Measurements from ENCODE around the gene TPRG1. TPM values are rescaled to one million over a fixed set of nuclear protein-coding genes. Genes with fewer than 3 reads are reported as not detected.
A peak's percentile ranks its signal among the peaks of the same experiment; 100 is the strongest.

TPRG1 gene
- total RNA-seq, 1 experiment from 2014 or later, result 0.55 TPM

DNA sequence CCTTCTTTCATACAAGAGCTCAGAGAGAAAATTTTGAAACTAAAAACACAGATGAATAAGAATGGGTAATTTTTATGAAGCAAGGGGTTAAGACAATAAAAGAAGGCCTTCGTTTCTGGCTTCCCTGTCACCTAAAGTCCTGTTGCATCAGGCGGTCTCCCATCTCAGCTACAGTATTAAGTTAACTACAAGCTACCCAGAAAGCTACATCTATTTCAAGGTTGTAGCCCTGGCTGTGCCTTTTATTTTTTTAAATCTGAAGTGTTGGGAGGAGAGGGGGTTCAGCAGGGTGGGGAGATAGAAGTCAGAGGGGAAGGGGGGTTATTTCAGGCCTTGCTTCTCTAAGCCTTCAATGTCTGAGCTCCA is 183.3 kb downstream of the TPRG1 start:
- Mint-ChIP-seq H3K9me3 (0 out of 2 replicates have a peak, but pooled peaks cover 4% of the 10 kb centered on the region), H3K4me1 (peaks cover 15% of the 10 kb centered on the region), H3K27ac (no peak overlapping the region), H3K36me3 (no peaks in the 10 kb centered on the region), H3K27me3 (ENCODE audit: low read depth) (no peaks in the 10 kb centered on the region), H3K4me3 (no peak overlapping the region)
- ChIA-PET CTCF (interaction anchor here (0.8 to 1.7 kb wide), 6 partner anchors 83 to 967 kb away, joined by 3 to 6 read pairs (median 4); partner anchors contain the start of gene CLDN1), POLR2A (interaction anchor here (1.1 kb wide), 1 partner anchor 15 kb away, joined by 3 read pairs; no protein-coding TSS in a partner anchor)
- ATAC-seq, result peak; percentile 21; the same call in 1 of the 2 replicates
- DNase-seq (ENCODE audit: low spot score), result no peak
- TF ChIP-seq, protein P1, sequence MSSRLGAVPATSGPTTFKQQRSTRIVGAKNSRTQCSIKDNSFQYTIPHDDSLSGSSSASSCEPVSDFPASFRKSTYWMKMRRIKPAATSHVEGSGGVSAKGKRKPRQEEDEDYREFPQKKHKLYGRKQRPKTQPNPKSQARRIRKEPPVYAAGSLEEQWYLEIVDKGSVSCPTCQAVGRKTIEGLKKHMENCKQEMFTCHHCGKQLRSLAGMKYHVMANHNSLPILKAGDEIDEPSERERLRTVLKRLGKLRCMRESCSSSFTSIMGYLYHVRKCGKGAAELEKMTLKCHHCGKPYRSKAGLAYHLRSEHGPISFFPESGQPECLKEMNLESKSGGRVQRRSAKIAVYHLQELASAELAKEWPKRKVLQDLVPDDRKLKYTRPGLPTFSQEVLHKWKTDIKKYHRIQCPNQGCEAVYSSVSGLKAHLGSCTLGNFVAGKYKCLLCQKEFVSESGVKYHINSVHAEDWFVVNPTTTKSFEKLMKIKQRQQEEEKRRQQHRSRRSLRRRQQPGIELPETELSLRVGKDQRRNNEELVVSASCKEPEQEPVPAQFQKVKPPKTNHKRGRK (CRISPR knock-in tag; IDR thresholded peaks at IDR 0.05; ENCODE audit: borderline replicate concordance), result no peak
- TF ChIP-seq, protein P2, sequence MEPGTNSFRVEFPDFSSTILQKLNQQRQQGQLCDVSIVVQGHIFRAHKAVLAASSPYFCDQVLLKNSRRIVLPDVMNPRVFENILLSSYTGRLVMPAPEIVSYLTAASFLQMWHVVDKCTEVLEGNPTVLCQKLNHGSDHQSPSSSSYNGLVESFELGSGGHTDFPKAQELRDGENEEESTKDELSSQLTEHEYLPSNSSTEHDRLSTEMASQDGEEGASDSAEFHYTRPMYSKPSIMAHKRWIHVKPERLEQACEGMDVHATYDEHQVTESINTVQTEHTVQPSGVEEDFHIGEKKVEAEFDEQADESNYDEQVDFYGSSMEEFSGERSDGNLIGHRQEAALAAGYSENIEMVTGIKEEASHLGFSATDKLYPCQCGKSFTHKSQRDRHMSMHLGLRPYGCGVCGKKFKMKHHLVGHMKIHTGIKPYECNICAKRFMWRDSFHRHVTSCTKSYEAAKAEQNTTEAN (CRISPR knock-in tag; IDR thresholded peaks at IDR 0.05), result no peak

DNA sequence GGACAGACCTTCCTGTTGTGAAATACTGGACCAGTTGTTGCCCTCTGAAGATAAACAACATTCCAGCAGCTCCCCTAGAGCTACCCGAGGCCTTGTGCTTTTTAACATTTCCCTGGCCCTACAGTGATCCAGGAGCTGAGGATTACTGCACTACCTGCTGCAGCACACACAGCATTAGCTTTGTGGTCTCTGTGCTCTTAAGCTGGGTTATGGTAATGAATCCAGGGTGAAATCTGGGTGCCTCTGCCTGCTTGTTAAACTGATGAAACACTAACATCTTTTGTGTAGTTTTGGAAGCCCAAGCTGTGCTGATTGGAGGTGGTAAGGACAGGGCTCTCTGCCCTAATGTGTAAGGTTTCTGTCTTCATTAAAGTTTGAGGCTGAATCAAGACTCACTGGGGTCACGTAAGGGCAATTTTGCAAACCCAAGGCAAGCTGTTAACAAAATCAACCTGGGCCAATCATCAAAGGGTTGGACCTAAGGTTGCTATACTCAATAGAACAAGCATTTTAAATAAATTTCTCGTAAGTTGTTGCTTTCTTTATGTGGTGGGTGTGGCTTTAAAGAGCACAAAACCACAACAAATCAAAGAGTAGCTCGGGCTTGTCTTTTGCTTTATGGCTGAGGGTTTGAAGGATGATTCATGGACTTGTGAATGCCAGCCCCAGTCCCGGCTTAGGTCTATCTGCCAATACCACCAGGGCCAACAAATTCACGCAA is 183.9 kb downstream of the TPRG1 start:
- CTCF ChIA-PET, result interaction anchor here (0.8 to 1.7 kb wide), 6 partner anchors 83 to 967 kb away, joined by 3 to 6 read pairs (median 4); partner anchors contain the start of gene CLDN1
- TF ChIP-seq GABPB1 (CRISPR knock-in tag; IDR thresholded peaks at IDR 0.05) (0 out of 2 replicates have a peak, but pooled peaks have one; percentile 36), TEAD1 (CRISPR knock-in tag; IDR thresholded peaks at IDR 0.05) (0 out of 2 replicates have a peak, but pooled peaks have one; percentile 10), NFATC4 (CRISPR knock-in tag; IDR thresholded peaks at IDR 0.05) (no peak)
- peak overlapping the region; percentile 73; the same call in 1 of the 2 replicates for H3K27ac Mint-ChIP-seq
- H3K9me3 Mint-ChIP-seq, result 0 out of 2 replicates have a peak, but pooled peaks cover 4% of the 10 kb centered on the region
- H3K4me3 Mint-ChIP-seq, result no peak overlapping the region
- peaks cover 15% of the 10 kb centered on the region for H3K4me1 Mint-ChIP-seq
- DNase-seq (ENCODE audit: low spot score) (no peak), ATAC-seq (peak; percentile 97)
- H3K36me3 Mint-ChIP-seq, result no peaks in the 10 kb centered on the region
- no peaks in the 10 kb centered on the region for H3K27me3 Mint-ChIP-seq (ENCODE audit: low read depth)
- POLR2A ChIA-PET, result interaction anchor here (1.1 kb wide), 1 partner anchor 15 kb away, joined by 3 read pairs; no protein-coding TSS in a partner anchor

DNA sequence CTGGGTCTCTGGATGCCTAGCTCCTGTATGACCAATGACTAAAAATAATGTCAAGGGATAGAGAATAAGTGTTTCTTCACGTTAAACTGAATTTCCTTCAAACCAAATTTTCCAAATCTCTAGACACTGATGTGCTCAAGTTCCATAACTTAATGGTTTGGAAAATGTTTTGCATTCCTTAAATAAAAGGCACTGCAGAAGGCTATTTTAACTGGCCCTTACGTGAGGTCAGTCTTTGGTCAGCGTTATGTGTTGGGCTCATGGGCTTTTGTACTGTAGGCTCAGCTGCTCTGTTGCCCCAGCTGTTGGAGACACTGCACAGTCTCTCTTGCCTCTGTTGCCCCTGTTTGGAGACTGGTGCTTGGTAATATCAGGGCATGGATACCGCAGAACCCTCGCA is 188.5 kb downstream of the TPRG1 start:
- no peaks in the 10 kb centered on the region for H3K9me3 Mint-ChIP-seq
- H3K36me3 Mint-ChIP-seq, result no peaks in the 10 kb centered on the region
- no peak for ATAC-seq
- ChIA-PET POLR2A (interaction anchor here (0.6 kb wide), 1 partner anchor 693 kb away, joined by 5 read pairs; no protein-coding TSS in a partner anchor), CTCF (no interaction called here)
- no peak for DNase-seq (ENCODE audit: low spot score)
- H3K27ac Mint-ChIP-seq, result no peak overlapping the region
- H3K4me1 Mint-ChIP-seq, result peaks cover 8% of the 10 kb centered on the region
- no peaks in the 10 kb centered on the region for H3K27me3 Mint-ChIP-seq (ENCODE audit: low read depth)
- H3K4me3 Mint-ChIP-seq, result no peak overlapping the region
- TF ChIP-seq TP53 (CRISPR knock-in tag; IDR thresholded peaks at IDR 0.05) (no peak), ZNF138 (CRISPR knock-in tag; conservative IDR thresholded peaks at IDR 0.05) (no peak), ZNF671 (CRISPR knock-in tag; IDR thresholded peaks at IDR 0.05) (no peak), ATF1 (CRISPR knock-in tag; IDR thresholded peaks at IDR 0.05) (no peak), KAT7 (CRISPR knock-in tag; IDR thresholded peaks at IDR 0.05; ENCODE audit: borderline replicate concordance) (no peak), ETV6 (CRISPR knock-in tag; IDR thresholded peaks at IDR 0.05) (no peak), ZNF416 (CRISPR knock-in tag; IDR thresholded peaks at IDR 0.05) (no peak), NFE2L1 (CRISPR knock-in tag; IDR thresholded peaks at IDR 0.05) (no peak), CBFB (CRISPR knock-in tag; IDR thresholded peaks at IDR 0.05; ENCODE audit: low read depth) (no peak), JUN (CRISPR knock-in tag; IDR thresholded peaks at IDR 0.05) (no peak), FOXP1 (CRISPR knock-in tag; IDR thresholded peaks at IDR 0.05; ENCODE audit: borderline replicate concordance) (no peak), RELA (CRISPR knock-in tag; IDR thresholded peaks at IDR 0.05; ENCODE audit: borderline replicate concordance) (no peak), SP1 (CRISPR knock-in tag; conservative IDR thresholded peaks at IDR 0.05) (no peak), FOXJ3 (CRISPR knock-in tag; IDR thresholded peaks at IDR 0.05; ENCODE audit: borderline replicate concordance) (no peak)
- TF ChIP-seq, protein P3, sequence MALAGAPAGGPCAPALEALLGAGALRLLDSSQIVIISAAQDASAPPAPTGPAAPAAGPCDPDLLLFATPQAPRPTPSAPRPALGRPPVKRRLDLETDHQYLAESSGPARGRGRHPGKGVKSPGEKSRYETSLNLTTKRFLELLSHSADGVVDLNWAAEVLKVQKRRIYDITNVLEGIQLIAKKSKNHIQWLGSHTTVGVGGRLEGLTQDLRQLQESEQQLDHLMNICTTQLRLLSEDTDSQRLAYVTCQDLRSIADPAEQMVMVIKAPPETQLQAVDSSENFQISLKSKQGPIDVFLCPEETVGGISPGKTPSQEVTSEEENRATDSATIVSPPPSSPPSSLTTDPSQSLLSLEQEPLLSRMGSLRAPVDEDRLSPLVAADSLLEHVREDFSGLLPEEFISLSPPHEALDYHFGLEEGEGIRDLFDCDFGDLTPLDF (CRISPR knock-in tag; IDR thresholded peaks at IDR 0.05), result no peak
- TF ChIP-seq, protein P4, sequence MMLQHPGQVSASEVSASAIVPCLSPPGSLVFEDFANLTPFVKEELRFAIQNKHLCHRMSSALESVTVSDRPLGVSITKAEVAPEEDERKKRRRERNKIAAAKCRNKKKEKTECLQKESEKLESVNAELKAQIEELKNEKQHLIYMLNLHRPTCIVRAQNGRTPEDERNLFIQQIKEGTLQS (CRISPR knock-in tag; conservative IDR thresholded peaks at IDR 0.05), result no peak
- TF ChIP-seq, protein P5, sequence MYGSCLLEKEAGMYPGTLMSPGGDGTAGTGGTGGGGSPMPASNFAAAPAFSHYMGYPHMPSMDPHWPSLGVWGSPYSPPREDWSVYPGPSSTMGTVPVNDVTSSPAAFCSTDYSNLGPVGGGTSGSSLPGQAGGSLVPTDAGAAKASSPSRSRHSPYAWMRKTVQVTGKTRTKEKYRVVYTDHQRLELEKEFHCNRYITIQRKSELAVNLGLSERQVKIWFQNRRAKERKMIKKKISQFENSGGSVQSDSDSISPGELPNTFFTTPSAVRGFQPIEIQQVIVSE (CRISPR knock-in tag; IDR thresholded peaks at IDR 0.05; ENCODE audit: borderline replicate concordance), result no peak
- TF ChIP-seq, protein P6, sequence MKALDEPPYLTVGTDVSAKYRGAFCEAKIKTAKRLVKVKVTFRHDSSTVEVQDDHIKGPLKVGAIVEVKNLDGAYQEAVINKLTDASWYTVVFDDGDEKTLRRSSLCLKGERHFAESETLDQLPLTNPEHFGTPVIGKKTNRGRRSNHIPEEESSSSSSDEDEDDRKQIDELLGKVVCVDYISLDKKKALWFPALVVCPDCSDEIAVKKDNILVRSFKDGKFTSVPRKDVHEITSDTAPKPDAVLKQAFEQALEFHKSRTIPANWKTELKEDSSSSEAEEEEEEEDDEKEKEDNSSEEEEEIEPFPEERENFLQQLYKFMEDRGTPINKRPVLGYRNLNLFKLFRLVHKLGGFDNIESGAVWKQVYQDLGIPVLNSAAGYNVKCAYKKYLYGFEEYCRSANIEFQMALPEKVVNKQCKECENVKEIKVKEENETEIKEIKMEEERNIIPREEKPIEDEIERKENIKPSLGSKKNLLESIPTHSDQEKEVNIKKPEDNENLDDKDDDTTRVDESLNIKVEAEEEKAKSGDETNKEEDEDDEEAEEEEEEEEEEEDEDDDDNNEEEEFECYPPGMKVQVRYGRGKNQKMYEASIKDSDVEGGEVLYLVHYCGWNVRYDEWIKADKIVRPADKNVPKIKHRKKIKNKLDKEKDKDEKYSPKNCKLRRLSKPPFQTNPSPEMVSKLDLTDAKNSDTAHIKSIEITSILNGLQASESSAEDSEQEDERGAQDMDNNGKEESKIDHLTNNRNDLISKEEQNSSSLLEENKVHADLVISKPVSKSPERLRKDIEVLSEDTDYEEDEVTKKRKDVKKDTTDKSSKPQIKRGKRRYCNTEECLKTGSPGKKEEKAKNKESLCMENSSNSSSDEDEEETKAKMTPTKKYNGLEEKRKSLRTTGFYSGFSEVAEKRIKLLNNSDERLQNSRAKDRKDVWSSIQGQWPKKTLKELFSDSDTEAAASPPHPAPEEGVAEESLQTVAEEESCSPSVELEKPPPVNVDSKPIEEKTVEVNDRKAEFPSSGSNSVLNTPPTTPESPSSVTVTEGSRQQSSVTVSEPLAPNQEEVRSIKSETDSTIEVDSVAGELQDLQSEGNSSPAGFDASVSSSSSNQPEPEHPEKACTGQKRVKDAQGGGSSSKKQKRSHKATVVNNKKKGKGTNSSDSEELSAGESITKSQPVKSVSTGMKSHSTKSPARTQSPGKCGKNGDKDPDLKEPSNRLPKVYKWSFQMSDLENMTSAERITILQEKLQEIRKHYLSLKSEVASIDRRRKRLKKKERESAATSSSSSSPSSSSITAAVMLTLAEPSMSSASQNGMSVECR (CRISPR knock-in tag; IDR thresholded peaks at IDR 0.05; ENCODE audit: borderline replicate concordance), result no peak
